Pancreas (tissue), 10 donors: ENCODE data around the gene EGFL7. TPM values are rescaled to one million over a fixed set of nuclear protein-coding genes. Genes with fewer than 3 reads are reported as not detected.

ENCODE experiments used
- ATAC-seq, 4 donors: fragments of 200-7000 bp; cut with Tn5 transposase; one replicate each; pipeline versions ENCODE4 v1.8.0 to v1.9.1; 2020; ENCODE audit warnings: mild to moderate bottlenecking in 4 of 4, moderate library complexity in 4 of 4
- DNase-seq, 6 donors: peaks; one replicate each; pipeline ENCODE4 v3.0.0-alpha.2; 2020
- FAIRE-seq: peaks from 2 replicates; lab custom pipeline; 2012; peaks lifted over from hg19 to GRCh38; lab: Jason Lieb, UNC
- H3K27ac ChIP-seq, 4 donors: fragments of 200-600 bp; sonication (generic); 1 replicate in 3 of 4; 2 replicates in 1 of 4; pipeline versions ENCODE4 v1.5.0 to v1.8.0; 2020
- H3K27me3 ChIP-seq, 4 donors: fragments of 200-600 bp; one replicate each; pipeline ENCODE4 v1.8.0; 2021
- H3K36me3 ChIP-seq, 3 donors: fragments of 200-600 bp; sonication (generic) in 1 of 3; one replicate each; pipeline versions ENCODE4 v1.5.0 to v1.8.0; 2020 to 2021
- H3K4me1 ChIP-seq, 3 donors: fragments of 200-600 bp; one replicate each; pipeline ENCODE4 v1.8.0; 2021
- H3K4me3 ChIP-seq, 4 donors: fragments of 200-600 bp; sonication (generic) in 2 of 4; one replicate each; pipeline versions ENCODE4 v1.5.0 to v1.8.0; 2020 to 2021
- H3K9me3 ChIP-seq, 4 donors: fragments of 200-600 bp; one replicate each; pipeline ENCODE4 v1.8.0; 2021
- WGBS, 2 donors: extraction: QIAGEN DNeasy Blood & Tissue Kit; methylation state at CpG; one replicate each; pipeline ENCODE4 v1.1.7; 2013; 5-methylcytosine and 5-hydroxymethylcytosine counted together
- intact Hi-C, 3 donors: fragments of 100-400 bp; cut with DNase I; formaldehyde crosslinking; loops; one replicate each; pipeline versions ENCODE4 v1.11.1 to v1.14.2; 2022
- polyA plus RNA-seq, 2 donors: library from polyadenylated mRNA; stranded (reverse); fragments of 200-250 nt; gene quantifications; one replicate each; pipeline ENCODE4 v1.2.3, GENCODE V29; 2013
- total RNA-seq, 6 donors: library from RNA; stranded (reverse); fragmentation: NEBNext Ultra II Directional in 4 of 6; extraction: Animal tissue kit (Norgen Biotek cat#: 25700) in 4 of 6; gene quantifications; one replicate each; pipeline versions ENCODE4 v1.2.1 to v1.2.4, GENCODE V29; 2021 to 2023
- TF ChIP-seq, protein P1 (sequence below), 4 donors: fragments of 200-600 bp; sonication (generic) in 3 of 4; IDR thresholded peaks; one replicate each; pipeline versions ENCODE4 v1.5.0 to v1.8.0; 2021; ENCODE audit warnings: antibody characterized with exemption in 4 of 4
- donor health status: healthy with polysubstance abuse.
- donor health status: DM: no; HTN: no; CAD: no; lungs with moderate emphysema.
- donor health status: DM: no; HTN: no; CAD: no.
- donor health status: control.
- donor health status: control.
- donor health status: Bipolar disorder and iron deficiency.
- donor health status: DM: yes; HTN: yes; CAD: no.
- donor health status: DM: no; HTN: no; CAD: no.
- donor health status: DM: no; HTN: no; CAD: no.
- donor health status: DM: yes; HTN: yes; CAD: no.

The EGFL7 gene
- total and polyA plus RNA-seq, 8 donors: 8.6 to 134 (median 16.7) TPM

- peak in 3 of 6 donors; percentile 33 to 74 (median 60) for DNase-seq
- TF ChIP-seq, protein P1, sequence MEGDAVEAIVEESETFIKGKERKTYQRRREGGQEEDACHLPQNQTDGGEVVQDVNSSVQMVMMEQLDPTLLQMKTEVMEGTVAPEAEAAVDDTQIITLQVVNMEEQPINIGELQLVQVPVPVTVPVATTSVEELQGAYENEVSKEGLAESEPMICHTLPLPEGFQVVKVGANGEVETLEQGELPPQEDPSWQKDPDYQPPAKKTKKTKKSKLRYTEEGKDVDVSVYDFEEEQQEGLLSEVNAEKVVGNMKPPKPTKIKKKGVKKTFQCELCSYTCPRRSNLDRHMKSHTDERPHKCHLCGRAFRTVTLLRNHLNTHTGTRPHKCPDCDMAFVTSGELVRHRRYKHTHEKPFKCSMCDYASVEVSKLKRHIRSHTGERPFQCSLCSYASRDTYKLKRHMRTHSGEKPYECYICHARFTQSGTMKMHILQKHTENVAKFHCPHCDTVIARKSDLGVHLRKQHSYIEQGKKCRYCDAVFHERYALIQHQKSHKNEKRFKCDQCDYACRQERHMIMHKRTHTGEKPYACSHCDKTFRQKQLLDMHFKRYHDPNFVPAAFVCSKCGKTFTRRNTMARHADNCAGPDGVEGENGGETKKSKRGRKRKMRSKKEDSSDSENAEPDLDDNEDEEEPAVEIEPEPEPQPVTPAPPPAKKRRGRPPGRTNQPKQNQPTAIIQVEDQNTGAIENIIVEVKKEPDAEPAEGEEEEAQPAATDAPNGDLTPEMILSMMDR (IDR thresholded peaks at IDR 0.05): no peak
- Histone ChIP-seq H3K36me3 (no peaks in the 10 kb centered on the region), H3K27me3 (no peaks in the 10 kb centered on the region), H3K9me3 (no peaks in the 10 kb centered on the region), H3K4me1 (peaks cover 0 to 2% (median under 1%) of the 10 kb centered on the region in 3 donors), H3K4me3 (no peak overlapping the region), H3K27ac (peak overlapping the region in 2 of 4 donors; percentile 39 to 52)
- peak in 2 of 4 donors; percentile 9 to 20 for ATAC-seq
- intact Hi-C loops: no loop called here
- 88 to 92% methylated on average over 27 of the region's 27 CpGs for WGBS, 2 donors
- FAIRE-seq: no peak
These were observed 43.9 kb upstream of the EGFL7 start for GRCh38 chr9:136618580-136619547.

GRCh38 chr9:136619742-136620440 is 42.8 kb upstream of the EGFL7 start:
- 86 to 90% methylated on average over 23 to 26 of the region's 26 CpGs for WGBS, 2 donors
- TF ChIP-seq, protein P1 (IDR thresholded peaks at IDR 0.05): no peak
- peak in 3 of 6 donors; percentile 53 to 84 (median 72) for DNase-seq
- Histone ChIP-seq H3K27ac (peak overlapping the region in 2 of 4 donors; percentile 39 to 52), H3K4me3 (no peak overlapping the region), H3K27me3 (no peaks in the 10 kb centered on the region), H3K9me3 (no peaks in the 10 kb centered on the region), H3K36me3 (no peaks in the 10 kb centered on the region), H3K4me1 (peaks cover 7 to 9% (median 9%) of the 10 kb centered on the region in 3 donors)
- intact Hi-C loops: no loop called here
- ATAC-seq: peak in 2 of 4 donors; percentile 47 to 56
- FAIRE-seq: no peak

GRCh38 chr9:136620441-136621018 is 42.2 kb upstream of the EGFL7 start:
- DNase-seq: peak in 2 of 6 donors; percentile 42 to 80
- no peaks in the 10 kb centered on the region for H3K36me3 ChIP-seq
- H3K9me3 ChIP-seq: no peaks in the 10 kb centered on the region
- no peak overlapping the region for H3K27ac ChIP-seq
- H3K27me3 ChIP-seq: no peaks in the 10 kb centered on the region
- no peak overlapping the region for H3K4me3 ChIP-seq
- peaks cover 13 to 15% (median 14%) of the 10 kb centered on the region in 3 donors for H3K4me1 ChIP-seq
- intact Hi-C loops: no loop called here
- WGBS, 2 donors: 93 to 96% methylated on average over 20 to 29 of the region's 29 CpGs
- no peak for FAIRE-seq
- TF ChIP-seq, protein P1 (IDR thresholded peaks at IDR 0.05): no peak
- ATAC-seq: no peak

DNA sequence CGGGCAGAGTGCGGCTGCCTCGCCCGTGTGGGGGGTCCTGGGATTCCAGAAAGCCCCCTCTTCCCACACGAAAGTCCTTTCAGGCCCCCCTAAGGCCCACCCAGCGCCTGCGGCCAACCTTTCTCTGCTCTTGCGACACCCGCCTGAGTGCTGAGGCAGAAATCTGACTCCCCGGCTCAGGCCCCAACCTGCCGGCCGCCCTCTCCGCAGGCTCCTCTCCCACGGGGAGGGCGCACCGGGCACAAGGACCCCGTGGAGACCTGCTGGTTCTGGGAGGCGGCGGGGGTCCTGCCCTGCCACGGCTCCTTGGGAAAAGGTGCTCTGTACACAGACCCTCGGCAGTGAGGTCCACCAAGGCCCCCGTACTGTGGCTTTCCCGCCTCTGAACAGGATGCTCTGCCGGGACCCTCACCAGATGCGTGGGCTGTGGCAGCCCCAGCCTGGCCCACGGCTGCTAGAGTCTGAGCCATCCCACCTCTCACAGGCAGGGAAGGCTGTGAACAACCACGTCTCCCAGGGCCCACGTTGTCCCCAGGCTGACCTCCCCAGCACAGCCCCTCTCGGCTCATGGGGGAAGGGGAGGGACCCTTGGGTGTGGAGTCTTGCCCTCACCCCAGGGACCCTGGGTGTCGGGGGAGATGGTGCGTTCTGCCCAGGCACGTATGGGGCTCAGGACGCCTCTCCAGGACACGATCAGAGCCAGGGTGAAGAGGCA is 41.5 kb upstream of the EGFL7 start:
- FAIRE-seq (no peak), ATAC-seq (no peak), DNase-seq (peak in 1 of 6 donors; percentile 69)
- TF ChIP-seq, protein P1 (IDR thresholded peaks at IDR 0.05): no peak
- no peaks in the 10 kb centered on the region for H3K27me3 ChIP-seq
- WGBS, 2 donors: 83 to 85% methylated on average over 29 to 34 of the region's 34 CpGs
- no peaks in the 10 kb centered on the region for H3K36me3 ChIP-seq
- H3K4me1 ChIP-seq: peaks cover 20 to 22% (median 20%) of the 10 kb centered on the region in 3 donors
- H3K4me3 ChIP-seq: no peak overlapping the region
- intact Hi-C loops: no loop called here
- H3K9me3 ChIP-seq: no peaks in the 10 kb centered on the region
- no peak overlapping the region for H3K27ac ChIP-seq
